Kidney (tissue), 14 donors: Measurements from ENCODE around the gene SOWAHA. TPM values are rescaled to one million over a fixed set of nuclear protein-coding genes. Genes with fewer than 3 reads are reported as not detected.
A peak's percentile ranks its signal among the peaks of the same experiment; 100 is the strongest.
"Not testable (repeated sequence)": the region's sequence is repeated elsewhere in the genome, so short reads cannot be mapped to it uniquely, and the experiment has no call there.

Experiments
- DNase-seq, 5 donors: peaks; one replicate each; pipeline ENCODE4 v3.0.0-alpha.2; 2013 to 2020
- FAIRE-seq: peaks from 2 replicates; lab custom pipeline; 2012; peaks lifted over from hg19 to GRCh38; lab: Jason Lieb, UNC
- H3K27ac ChIP-seq, 2 donors: one replicate each; pipeline ENCODE4 v1.7.0; 2013; ENCODE audit warnings: low read depth in 2 of 2, low read length in 2 of 2, inconsistent platforms in 1 of 2
- H3K27me3 ChIP-seq: one replicate; pipeline ENCODE4 v1.7.1; 2013; ENCODE audit warnings: low read length, inconsistent platforms; ENCODE audit not compliant: control insufficient read depth, insufficient read depth
- H3K36me3 ChIP-seq, 3 donors: one replicate each; pipeline versions ENCODE4 v1.7.0 to v1.7.1; 2013; ENCODE audit warnings: low read length in 3 of 3, control low read depth in 1 of 3, inconsistent platforms in 1 of 3; ENCODE audit not compliant: insufficient read depth in 3 of 3, control insufficient read depth in 2 of 3
- H3K4me1 ChIP-seq, 3 donors: one replicate each; pipeline versions ENCODE4 v1.7.0 to v1.7.1; 2013; ENCODE audit warnings: low read length in 3 of 3, inconsistent platforms in 1 of 3, low read depth in 1 of 3; ENCODE audit not compliant: control insufficient read depth in 2 of 3, insufficient read depth in 2 of 3
- H3K4me3 ChIP-seq, 3 donors: one replicate each; pipeline versions ENCODE4 v1.7.0 to v1.8.1; 2013; ENCODE audit warnings: low read length in 3 of 3, control low read depth in 1 of 3, inconsistent platforms in 1 of 3
- H3K9ac ChIP-seq, 3 donors: one replicate each; pipeline versions ENCODE4 v1.7.0 to v1.7.1; 2013; ENCODE audit warnings: low read length in 3 of 3, control low read depth in 1 of 3, inconsistent platforms in 1 of 3
- H3K9me3 ChIP-seq, 3 donors: one replicate each; pipeline versions ENCODE4 v1.7.0 to v1.7.1; 2013; ENCODE audit warnings: low read length in 3 of 3, control low read depth in 1 of 3, inconsistent platforms in 1 of 3; ENCODE audit not compliant: control insufficient read depth in 2 of 3, insufficient read depth in 1 of 3
- CTCF ChIP-seq: IDR thresholded peaks from 3 replicates; pipeline ENCODE4 v1.5.1; 2012; ENCODE audit warnings: mild to moderate bottlenecking, moderate library complexity, borderline replicate concordance; ENCODE audit not compliant: insufficient read depth; ENCODE audit errors: extremely low read depth
- intact Hi-C: fragments of 100-400 bp; cut with DNase I; formaldehyde crosslinking; loops from one replicate; pipeline ENCODE4 v1.11.1; 2022
- polyA plus RNA-seq: library from polyadenylated mRNA; stranded (reverse); fragments of 350-450 nt; fragmentation: Illumina TruSeq; extraction: RNeasy Lipid Tissue Mini Kit (QIAGEN cat#74804); gene quantifications from one replicate; pipeline ENCODE4 v1.2.3, GENCODE V29; 2014; ENCODE audit warnings: low read depth, low replicate concordance; ENCODE audit not compliant: insufficient read depth
- total RNA-seq: library from RNA; stranded (reverse); fragmentation: NEBNext Ultra II Directional; extraction: Animal tissue kit (Norgen Biotek cat#: 25700); gene quantifications from one replicate; pipeline ENCODE4 v1.2.1, GENCODE V29; 2021
- donor health status: control.
- donor health status: control.
- donor health status: control.
- donor health status: control.
- donor health status: control.
- donor health status: DM: yes; HTN: yes; CAD: no.
- donor health status: Normal renal cell carcinoma (clear cell type).

The SOWAHA gene
- total and polyA plus RNA-seq, 2 donors from 2014 or later = 4.1 to 7.1 TPM

GRCh38 chr5:132804219-132804618 is 8.9 kb upstream of the SOWAHA start:
- H3K27ac ChIP-seq, DNase-seq, H3K9me3 ChIP-seq, H3K9ac ChIP-seq, H3K36me3 ChIP-seq, H3K4me1 ChIP-seq, H3K27me3 ChIP-seq, H3K4me3 ChIP-seq, FAIRE-seq, intact Hi-C loops: not testable (repeated sequence)

GRCh38 chr5:132805872-132806271 is 7.2 kb upstream of the SOWAHA start:
- FAIRE-seq, H3K27me3 ChIP-seq, H3K9me3 ChIP-seq, H3K27ac ChIP-seq, H3K4me3 ChIP-seq, H3K9ac ChIP-seq, intact Hi-C loops, H3K36me3 ChIP-seq, H3K4me1 ChIP-seq, DNase-seq: not testable (repeated sequence)

- intact Hi-C loops, H3K4me1 ChIP-seq, H3K36me3 ChIP-seq, FAIRE-seq, DNase-seq, H3K9ac ChIP-seq, H3K9me3 ChIP-seq, H3K27ac ChIP-seq, H3K27me3 ChIP-seq: not testable (repeated sequence)
- peak overlapping the region in 1 of 3 donors; percentile 16 for H3K4me3 ChIP-seq
These were observed 6.3 kb upstream of the SOWAHA start for GRCh38 chr5:132806804-132807162.

- H3K36me3 ChIP-seq = no peaks in the 10 kb centered on the region
- peaks cover 8% of the 10 kb centered on the region for H3K27me3 ChIP-seq
- DNase-seq (peak in 4 of 5 donors; percentile 47 to 69 (median 58)), FAIRE-seq (no peak)
- H3K4me3 ChIP-seq = peak overlapping the region in 1 of 3 donors; percentile 16
- intact Hi-C loops = no loop called here
- peaks cover 0 to under 1% (median 0%) of the 10 kb centered on the region in 3 donors for H3K4me1 ChIP-seq
- TF ChIP-seq CTCF = no peak
- no peak overlapping the region for H3K9ac ChIP-seq
- no peaks in the 10 kb centered on the region for H3K9me3 ChIP-seq
- no peak overlapping the region for H3K27ac ChIP-seq
These were observed 5.8 kb upstream of the SOWAHA start for GRCh38 chr5:132807163-132807838.

GRCh38 chr5:132808448-132808847 is 4.7 kb upstream of the SOWAHA start:
- H3K27me3 ChIP-seq = peaks cover 13% of the 10 kb centered on the region
- no peak overlapping the region for H3K9ac ChIP-seq
- no peak for DNase-seq
- intact Hi-C loops = no loop called here
- no peak for FAIRE-seq
- H3K9me3 ChIP-seq = no peaks in the 10 kb centered on the region
- H3K36me3 ChIP-seq = no peaks in the 10 kb centered on the region
- H3K4me3 ChIP-seq = no peak overlapping the region
- no peak overlapping the region for H3K27ac ChIP-seq
- no peak for TF ChIP-seq CTCF
- H3K4me1 ChIP-seq = peaks cover 0 to 2% (median 0%) of the 10 kb centered on the region in 3 donors
